M059J (cell line): ENCODE measurements around the gene FLT3. TPM values are rescaled to one million over a fixed set of nuclear protein-coding genes. Genes with fewer than 3 reads are reported as not detected.
"Not testable (repeated sequence)": the region's sequence is repeated elsewhere in the genome, so short reads cannot be mapped to it uniquely, and the experiment has no call there.

Experiments
- DNase-seq: peaks from one replicate; pipeline ENCODE4 v3.0.0-alpha.2; 2012; ENCODE audit warnings: low read depth
- total RNA-seq: library from RNA; depleted of rRNA; stranded (reverse); fragments of >200 nt; shearing (Covaris generic); gene quantifications from 2 replicates; pipeline ENCODE4 v1.2.3, GENCODE V29; 2014

The FLT3 gene
- total RNA-seq, 1 experiment from 2014 or later: 0.12 TPM

GRCh38 chr13:27972478-27972820, 127.9 kb downstream of the FLT3 start:
- DNase-seq: no peak

DNA sequence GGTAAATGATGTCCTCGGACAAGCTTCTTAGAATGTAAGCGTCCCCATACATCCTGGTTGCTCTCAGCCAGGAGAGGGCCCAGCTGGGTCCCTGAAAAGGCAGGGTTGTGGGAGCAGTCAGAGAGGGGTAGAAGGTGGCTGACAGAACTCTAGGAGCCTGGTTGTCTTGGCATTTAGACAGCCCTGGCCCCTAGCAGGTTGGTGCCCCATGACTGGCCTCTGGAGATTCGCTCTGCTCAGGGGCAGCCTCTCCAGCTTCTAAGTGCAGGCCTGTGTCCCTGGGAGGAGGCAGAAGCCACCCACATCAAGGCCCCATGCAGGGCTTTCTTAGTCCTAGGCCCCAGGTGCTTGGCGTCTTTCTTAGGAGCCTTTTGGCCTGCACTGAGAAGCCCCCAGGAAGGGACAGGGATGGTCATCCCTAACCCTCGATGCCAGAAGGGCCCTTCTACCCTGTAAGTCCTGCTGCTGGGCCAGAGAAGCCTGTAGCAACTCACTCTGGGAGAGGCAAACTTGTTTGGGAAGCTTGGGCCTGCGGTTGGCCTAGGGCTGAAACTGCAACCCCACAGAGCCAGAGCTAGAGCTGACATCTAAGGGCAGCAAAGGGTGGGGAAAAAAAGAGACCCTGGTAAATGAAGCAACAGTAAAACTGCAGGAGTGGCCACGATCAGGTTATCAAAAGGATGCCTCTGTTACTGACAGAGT, 128.4 kb downstream of the FLT3 start:
- no peak for DNase-seq

GRCh38 chr13:27971236-27971645, 129.1 kb downstream of the FLT3 start:
- DNase-seq: no peak

DNA sequence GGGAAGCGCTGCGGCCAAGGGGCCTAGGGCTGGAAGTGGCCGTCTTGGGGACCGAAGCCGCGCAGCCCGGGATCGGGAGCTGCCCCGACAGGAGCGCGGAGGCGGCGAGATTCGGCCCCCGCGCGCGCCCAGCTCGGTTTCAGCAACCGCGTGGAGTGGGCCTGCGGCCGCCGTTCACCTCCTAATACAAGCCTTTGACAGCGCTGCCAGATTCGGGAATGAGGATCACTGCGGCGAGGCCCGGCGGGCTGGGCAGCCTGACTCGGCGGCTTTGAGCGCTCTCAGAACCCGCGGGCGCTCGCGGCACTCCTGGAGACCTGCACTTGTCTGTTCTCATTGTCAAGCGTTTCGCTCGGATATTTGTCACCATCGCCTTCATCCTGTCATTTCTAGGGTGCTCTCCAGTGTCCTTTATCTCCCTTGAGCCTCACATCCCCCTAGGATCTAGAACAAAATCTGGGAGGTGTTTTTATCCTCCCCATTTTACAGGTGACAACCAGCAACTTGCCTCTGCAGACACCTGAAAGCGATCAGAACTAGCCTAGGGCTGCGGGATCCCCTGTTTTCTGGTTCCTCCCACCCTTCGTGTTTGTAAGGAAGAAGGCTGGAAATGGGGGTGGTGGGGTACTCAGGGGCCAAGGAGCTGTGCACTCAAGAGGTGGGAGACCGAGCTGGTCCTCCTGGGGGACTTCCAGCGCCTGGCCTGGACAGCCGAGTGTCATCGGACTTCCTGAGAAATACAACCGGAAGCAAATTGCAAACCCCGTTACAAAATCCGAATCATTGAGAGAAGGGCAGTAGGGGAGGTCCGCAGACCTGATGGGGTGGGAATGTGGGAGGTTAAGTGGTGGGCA, 129.8 kb downstream of the FLT3 start:
- no peak for DNase-seq

DNA sequence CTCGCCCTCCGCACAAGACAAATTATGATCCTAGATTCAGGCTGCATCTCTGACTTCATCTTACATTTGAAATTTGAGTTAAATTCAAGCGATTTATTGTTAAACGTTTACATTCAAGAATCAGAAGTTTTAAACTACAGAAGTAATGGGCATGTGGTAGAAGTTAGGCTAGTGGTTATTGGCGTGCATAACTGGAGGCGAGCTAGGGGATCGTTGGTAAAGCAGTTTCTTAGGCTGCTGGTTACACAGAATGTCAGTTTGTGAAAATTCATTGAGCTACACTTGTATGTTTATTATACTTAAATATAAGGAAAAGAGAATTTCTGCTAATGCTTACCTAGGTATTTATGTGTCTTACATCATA, 130.5 kb downstream of the FLT3 start:
- no peak for DNase-seq

DNA sequence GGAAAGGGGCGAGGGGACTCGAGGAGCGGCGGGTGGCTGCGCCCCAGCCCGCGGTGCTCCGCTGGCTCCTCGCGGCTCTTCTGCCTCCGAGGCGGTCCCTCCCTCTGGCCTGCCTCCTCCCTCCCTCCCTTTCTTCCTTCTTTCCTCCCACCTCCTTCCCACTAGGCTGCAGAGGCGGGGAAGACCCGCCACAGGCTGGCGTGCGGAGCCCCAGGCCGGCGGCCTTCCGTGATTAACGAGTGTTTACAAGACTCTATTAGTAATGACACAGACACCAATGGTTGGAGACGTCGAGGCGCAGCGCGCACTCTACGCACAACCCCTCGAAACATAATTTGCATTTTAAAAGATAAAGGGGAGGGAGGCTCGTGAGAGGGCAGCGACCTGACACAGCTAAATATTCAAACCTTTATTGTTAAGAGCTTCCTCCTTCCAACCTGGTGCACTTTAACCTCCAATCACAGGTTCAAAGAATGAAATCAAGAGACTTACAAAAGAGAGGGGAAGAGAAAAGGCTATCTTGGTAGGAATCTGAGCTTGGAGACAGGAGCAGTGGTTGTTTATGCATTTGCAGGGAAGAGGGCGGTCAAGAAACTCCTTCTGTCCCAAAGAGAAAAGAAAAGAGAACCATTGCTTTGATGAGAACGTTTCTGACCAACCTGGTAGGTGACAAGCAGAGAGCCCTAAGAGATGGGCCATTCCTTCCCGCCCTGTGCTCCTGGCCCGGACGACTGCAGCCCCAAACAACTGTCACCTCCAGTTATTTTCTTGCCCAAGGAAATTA, 131.1 kb downstream of the FLT3 start, which contains the start of gene CDX2:
TSS of gene CDX2 (minus strand) at position 234 of the 784 bp plus-strand sequence. CDS start 309 bp downstream, outside the sequence.
- DNase-seq: no peak

GRCh38 chr13:27968316-27969081, 131.9 kb downstream of the FLT3 start:
- DNase-seq: no peak

- no peak for DNase-seq
Measured at GRCh38 chr13:27967736-27968315, 132.6 kb downstream of the FLT3 start.

GRCh38 chr13:27967203-27967735, 133.1 kb downstream of the FLT3 start:
- DNase-seq: no peak

DNA sequence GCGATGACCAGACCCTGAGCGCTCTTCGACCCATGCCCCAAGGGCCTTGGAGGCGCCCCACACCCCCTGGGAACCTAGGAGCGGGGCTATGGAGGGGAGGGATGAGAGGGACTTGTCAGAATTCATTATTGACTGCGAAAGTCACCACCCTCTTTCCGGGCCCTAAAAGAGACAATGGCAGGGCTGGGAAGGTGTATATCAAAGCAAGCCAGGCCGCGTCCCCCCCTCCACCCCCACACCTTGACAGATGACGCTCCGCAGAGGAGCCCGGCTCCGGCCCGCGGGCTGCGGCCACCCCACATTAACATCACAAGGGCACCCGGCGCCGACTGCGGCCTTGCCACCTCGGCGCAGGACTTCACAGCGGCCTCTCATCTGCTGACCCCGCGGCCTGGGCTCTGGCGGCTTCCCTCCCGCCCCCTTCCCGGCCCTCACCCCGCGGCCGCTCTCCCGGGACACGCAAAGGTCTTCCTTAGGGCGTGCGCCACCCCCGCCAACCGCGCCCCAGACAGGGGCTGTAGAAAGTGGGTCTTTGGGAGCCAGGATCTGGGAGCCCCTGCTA, 133.7 kb downstream of the FLT3 start:
- no peak for DNase-seq

DNA sequence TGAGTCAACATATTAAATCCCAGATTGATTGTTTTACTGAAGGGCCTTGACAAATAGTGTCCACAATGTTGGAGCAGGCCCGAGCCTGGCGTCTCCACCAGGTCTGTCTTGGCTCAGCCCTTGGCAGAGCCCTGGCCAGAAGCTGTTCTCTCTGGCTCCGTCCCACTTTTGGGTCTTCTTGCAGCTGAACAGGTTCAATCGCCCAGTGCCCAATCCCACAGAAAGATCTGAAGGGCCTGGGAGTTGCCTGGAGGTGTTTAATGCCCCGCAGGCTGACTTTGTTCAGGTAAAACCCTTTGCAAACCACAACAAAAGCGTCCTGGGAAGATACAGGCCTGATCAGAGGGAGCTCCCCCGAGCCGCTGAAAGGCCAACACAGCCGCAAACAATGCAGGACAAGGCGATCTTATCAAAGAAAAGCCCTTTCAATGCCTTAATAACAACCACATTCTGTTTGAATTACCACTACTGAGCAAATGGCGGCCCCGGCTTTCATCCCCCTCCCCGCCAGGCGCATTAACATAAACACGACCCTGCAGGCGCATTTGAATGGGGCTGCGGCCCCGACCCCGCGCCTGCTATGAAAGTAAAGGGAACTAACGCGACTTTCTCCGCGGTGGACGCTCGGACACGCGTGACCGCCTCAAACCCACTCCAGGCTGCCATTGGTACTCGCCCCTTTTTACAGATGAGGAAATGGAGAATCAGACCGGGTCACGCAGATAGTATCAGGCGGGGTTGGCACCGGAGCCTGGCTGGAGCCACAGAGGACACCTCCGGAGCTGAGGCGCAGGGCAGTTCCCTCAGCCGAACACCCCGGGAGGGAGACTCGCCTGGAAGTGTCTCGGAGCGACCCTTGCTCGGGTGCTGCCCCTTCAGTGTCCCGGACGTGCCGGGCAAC, 134.4 kb downstream of the FLT3 start:
- DNase-seq: no peak

- no peak for DNase-seq
Measured at GRCh38 chr13:27965343-27965739, 135.0 kb downstream of the FLT3 start.

- DNase-seq: no peak
Measured at GRCh38 chr13:27964741-27965323, 135.5 kb downstream of the FLT3 start.

DNA sequence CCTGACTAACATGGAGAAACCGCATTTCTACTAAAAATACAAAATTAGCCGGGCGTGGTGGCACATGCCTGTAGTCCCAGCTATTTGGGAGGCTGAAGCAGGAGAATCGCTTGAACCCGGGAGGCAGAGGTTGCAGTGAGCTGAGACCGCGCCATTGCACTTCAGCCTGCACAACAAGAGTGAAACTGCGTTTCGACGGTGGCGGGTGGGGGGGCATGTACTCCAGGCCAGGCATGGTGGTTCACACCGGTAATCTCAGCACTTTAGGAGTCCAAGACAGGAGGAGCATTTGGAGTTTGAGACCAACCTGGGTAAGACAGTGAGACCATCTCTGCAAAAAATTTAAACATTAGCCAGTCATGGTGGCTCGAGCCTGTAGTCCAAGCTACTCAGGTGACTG, 136.2 kb downstream of the FLT3 start:
- DNase-seq: not testable (repeated sequence)

- no peak for DNase-seq
Measured at GRCh38 chr13:27963491-27963890, 136.9 kb downstream of the FLT3 start.

DNA sequence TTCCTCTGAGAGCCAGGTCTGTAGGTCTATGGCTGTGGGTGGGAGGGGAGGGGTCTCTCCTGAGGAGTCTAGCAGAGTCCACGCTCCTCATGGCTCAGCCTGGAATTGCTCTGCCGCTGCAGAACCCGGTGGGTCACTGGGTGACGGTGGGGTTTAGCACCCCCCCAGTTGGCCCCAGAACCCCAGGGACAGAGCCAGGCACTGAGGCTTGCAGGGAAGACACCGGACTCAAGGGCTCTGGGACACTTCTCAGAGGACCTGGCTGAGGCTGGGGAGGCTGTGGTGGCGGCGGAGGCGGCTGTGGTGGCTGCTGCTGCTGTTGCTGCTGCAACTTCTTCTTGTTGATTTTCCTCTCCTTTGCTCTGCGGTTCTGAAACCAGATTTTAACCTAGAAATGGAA, 137.4 kb downstream of the FLT3 start:
- no peak for DNase-seq

DNA sequence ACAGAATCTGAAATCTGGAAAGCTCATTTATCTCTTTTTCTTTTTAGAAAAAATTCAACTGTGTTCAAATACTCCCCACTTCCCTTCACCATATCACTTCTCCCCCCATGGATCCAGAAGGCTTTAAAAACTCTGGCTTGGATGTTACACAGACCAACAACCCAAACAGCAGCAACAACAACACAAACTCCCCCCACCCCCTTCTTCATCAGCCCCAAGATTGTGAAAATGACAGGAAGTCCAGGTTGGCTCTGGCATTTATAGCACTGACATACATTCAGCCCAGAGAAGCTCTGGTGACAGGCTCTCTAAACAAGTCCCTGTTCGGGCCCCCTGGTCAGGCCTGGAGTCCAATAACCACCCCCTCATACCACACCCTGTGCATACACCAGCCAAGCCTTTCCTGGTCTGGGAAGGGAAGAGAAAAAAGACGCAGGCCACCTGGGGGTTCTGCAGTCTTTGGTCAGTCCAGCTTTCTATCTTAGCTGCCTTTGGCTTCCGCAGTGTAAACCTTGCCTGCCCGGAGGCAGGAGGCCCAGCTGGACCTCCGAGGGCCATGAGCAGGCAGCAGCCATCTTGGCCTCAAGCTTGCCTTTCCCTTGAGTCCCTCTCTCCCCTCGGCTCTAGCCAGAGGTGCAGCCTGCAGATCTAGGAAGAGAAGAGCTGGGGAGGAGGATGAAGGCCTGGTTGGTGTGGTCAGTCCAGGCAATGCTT, 138.1 kb downstream of the FLT3 start:
- DNase-seq: no peak

DNA sequence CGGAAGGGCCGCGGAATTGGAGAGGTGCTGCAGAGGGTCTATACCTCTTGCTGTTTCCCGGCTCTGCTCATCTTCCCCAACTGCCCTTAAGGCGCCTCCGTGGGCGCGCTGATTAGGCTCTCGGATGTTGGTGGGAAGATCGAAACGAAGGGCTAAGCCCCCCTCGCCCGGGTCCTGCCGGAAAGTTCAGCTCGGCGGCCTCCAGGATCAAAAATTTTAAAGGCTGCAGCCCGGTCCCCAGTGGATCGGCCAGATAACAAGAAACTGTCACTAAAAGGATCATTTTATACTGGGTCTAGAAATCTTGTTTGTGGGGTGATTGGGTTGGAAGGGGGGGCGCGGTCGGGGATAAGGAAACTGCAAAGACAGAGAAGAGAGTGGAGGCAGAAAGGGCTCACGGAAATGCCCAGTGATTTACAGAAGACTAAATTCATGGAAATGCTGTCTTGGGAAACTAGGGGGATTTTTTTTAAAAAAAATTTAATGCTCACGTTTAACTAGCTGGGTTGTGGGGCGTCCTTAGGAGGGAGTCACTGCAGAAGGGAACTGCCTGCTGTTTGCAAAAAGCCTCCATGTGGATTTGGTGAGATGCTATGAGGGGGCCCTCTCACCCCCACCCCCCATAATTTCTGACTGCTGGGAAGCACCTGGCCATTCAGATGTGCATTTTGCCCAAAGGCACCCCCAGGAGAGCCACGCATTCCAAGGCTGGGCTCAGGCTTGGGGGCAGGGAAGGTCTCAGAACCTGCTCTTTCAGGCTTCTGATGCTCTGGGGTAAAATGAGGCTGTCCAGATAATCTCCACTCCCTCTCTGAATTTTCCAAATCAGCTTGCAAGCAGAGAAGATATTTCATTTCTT, 138.9 kb downstream of the FLT3 start:
- no peak for DNase-seq
